ENCODE results near the gene KCTD21.

DNA sequence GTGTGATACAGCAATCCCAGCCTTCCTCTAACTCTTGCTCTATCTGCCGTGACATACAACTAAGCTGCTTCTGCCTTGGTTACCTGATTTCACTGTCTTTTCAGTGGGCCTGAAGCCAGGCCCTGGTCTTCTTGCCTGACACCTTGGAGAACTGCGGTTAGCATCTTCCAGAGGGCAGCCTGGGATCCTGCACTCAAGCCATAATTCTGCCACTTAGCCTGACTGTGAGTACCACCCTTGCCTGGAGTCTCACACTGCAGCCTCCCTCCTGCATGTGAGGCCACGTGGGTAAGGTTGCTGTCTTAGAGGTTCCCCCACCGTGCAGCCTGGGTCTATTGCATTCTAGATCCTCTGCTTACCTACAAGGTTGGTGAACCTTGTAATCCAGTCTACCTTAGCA lies 36.1 kb upstream of the KCTD21 start:
- TF ChIP-seq ZNF274 (IDR thresholded peaks at IDR 0.05; ENCODE audit: low read depth, low read length) (no peak), YY1 (IDR thresholded peaks at IDR 0.05; ENCODE audit: insufficient read depth, insufficient read length) (no peak)
